ENCODE results near the gene BHLHE40. TPM values are rescaled to one million over a fixed set of nuclear protein-coding genes. Genes with fewer than 3 reads are reported as not detected.

BHLHE40 gene
- total and polyA plus RNA-seq, 4 donors: 28.5 to 204 (median 88.4) TPM

- no peaks in the 10 kb centered on the region for H3K36me3 ChIP-seq (ENCODE audit: control insufficient read depth in 4 of 4, insufficient read depth in 4 of 4, low read length in 4 of 4)
- H3K27me3 ChIP-seq (ENCODE audit: control insufficient read depth in 3 of 3, insufficient read depth in 3 of 3, low read length in 2 of 3): peaks cover 0 to 2% (median 0%) of the 10 kb centered on the region in 3 donors
- H3K4me1 ChIP-seq (ENCODE audit: control insufficient read depth in 5 of 5, insufficient read depth in 5 of 5, low read length in 5 of 5): peaks cover 0 to 17% (median 4%) of the 10 kb centered on the region in 5 donors
- H3K4me3 ChIP-seq: no peak overlapping the region
- H3K9ac ChIP-seq (ENCODE audit: insufficient read depth in 1 of 2, low read length in 2 of 2): no peak overlapping the region
- ATAC-seq (ENCODE audit: insufficient read depth, low FRiP score): no peak
- no peak for TF ChIP-seq CTCF (IDR thresholded peaks at IDR 0.05; ENCODE audit: control extremely low read depth, extremely low read depth)
- no peaks in the 10 kb centered on the region for H3K9me3 ChIP-seq (ENCODE audit: control insufficient read depth in 4 of 4, insufficient read depth in 3 of 4, low read length in 3 of 4)
- DNase-seq: peak in 1 of 3 donors; percentile 12
- WGBS, 2 donors: 69 to 76% methylated on average over 13 of the region's 13 CpGs
- peak overlapping the region; percentile 38 to 49 for H3K27ac ChIP-seq (ENCODE audit: low read depth in 1 of 2, low read length in 1 of 2)
These were observed 10.0 kb downstream of the BHLHE40 start for GRCh38 chr3:4988983-4989834.

- H3K4me3 ChIP-seq: no peak overlapping the region
- peaks cover 0 to 17% (median 4%) of the 10 kb centered on the region in 5 donors for H3K4me1 ChIP-seq (ENCODE audit: control insufficient read depth in 5 of 5, insufficient read depth in 5 of 5, low read length in 5 of 5)
- WGBS, 2 donors: 33 to 60% methylated on average over 3 of the region's 3 CpGs
- H3K36me3 ChIP-seq (ENCODE audit: control insufficient read depth in 4 of 4, insufficient read depth in 4 of 4, low read length in 4 of 4): no peaks in the 10 kb centered on the region
- H3K27me3 ChIP-seq (ENCODE audit: control insufficient read depth in 3 of 3, insufficient read depth in 3 of 3, low read length in 2 of 3): peaks cover 0 to 2% (median 0%) of the 10 kb centered on the region in 3 donors
- H3K27ac ChIP-seq (ENCODE audit: low read depth in 1 of 2, low read length in 1 of 2): no peak overlapping the region
- DNase-seq (no peak), ATAC-seq (ENCODE audit: insufficient read depth, low FRiP score) (no peak)
- H3K9me3 ChIP-seq (ENCODE audit: control insufficient read depth in 4 of 4, insufficient read depth in 3 of 4, low read length in 3 of 4): no peaks in the 10 kb centered on the region
- H3K9ac ChIP-seq (ENCODE audit: insufficient read depth in 1 of 2, low read length in 2 of 2): no peak overlapping the region
- no peak for TF ChIP-seq CTCF (IDR thresholded peaks at IDR 0.05; ENCODE audit: control extremely low read depth, extremely low read depth)
These were observed 10.8 kb downstream of the BHLHE40 start for GRCh38 chr3:4990069-4990468.

GRCh38 chr3:4992118-4992517, 12.9 kb downstream of the BHLHE40 start:
- H3K9ac ChIP-seq (ENCODE audit: insufficient read depth in 1 of 2, low read length in 2 of 2): no peak overlapping the region

More at GRCh38 chr3:4992118-4992517, 12.9 kb downstream of the BHLHE40 start:
- no peak overlapping the region for H3K27ac ChIP-seq (ENCODE audit: low read depth in 1 of 2, low read length in 1 of 2)
- H3K36me3 ChIP-seq (ENCODE audit: control insufficient read depth in 4 of 4, insufficient read depth in 4 of 4, low read length in 4 of 4): no peaks in the 10 kb centered on the region
- H3K4me3 ChIP-seq: no peak overlapping the region
- H3K4me1 ChIP-seq (ENCODE audit: control insufficient read depth in 5 of 5, insufficient read depth in 5 of 5, low read length in 5 of 5): peaks cover 0 to 9% (median 0%) of the 10 kb centered on the region in 5 donors
- ATAC-seq (ENCODE audit: insufficient read depth, low FRiP score): no peak
- H3K9me3 ChIP-seq (ENCODE audit: control insufficient read depth in 4 of 4, insufficient read depth in 3 of 4, low read length in 3 of 4): no peaks in the 10 kb centered on the region
- WGBS, 2 donors: 91% methylated on average over 6 of the region's 6 CpGs
- H3K27me3 ChIP-seq (ENCODE audit: control insufficient read depth in 3 of 3, insufficient read depth in 3 of 3, low read length in 2 of 3): peaks cover 0 to 5% (median 0%) of the 10 kb centered on the region in 3 donors
- TF ChIP-seq CTCF (IDR thresholded peaks at IDR 0.05; ENCODE audit: control extremely low read depth, extremely low read depth): no peak
- no peak for DNase-seq

Measured in lung (tissue), 12 donors.